ENCODE measurements around the gene GNPTG. TPM values are rescaled to one million over a fixed set of nuclear protein-coding genes. Genes with fewer than 3 reads are reported as not detected.
A peak's percentile ranks its signal among the peaks of the same experiment; 100 is the strongest.

The GNPTG gene
- total RNA-seq, 1 donor from 2014 or later: 58.3 TPM

DNA sequence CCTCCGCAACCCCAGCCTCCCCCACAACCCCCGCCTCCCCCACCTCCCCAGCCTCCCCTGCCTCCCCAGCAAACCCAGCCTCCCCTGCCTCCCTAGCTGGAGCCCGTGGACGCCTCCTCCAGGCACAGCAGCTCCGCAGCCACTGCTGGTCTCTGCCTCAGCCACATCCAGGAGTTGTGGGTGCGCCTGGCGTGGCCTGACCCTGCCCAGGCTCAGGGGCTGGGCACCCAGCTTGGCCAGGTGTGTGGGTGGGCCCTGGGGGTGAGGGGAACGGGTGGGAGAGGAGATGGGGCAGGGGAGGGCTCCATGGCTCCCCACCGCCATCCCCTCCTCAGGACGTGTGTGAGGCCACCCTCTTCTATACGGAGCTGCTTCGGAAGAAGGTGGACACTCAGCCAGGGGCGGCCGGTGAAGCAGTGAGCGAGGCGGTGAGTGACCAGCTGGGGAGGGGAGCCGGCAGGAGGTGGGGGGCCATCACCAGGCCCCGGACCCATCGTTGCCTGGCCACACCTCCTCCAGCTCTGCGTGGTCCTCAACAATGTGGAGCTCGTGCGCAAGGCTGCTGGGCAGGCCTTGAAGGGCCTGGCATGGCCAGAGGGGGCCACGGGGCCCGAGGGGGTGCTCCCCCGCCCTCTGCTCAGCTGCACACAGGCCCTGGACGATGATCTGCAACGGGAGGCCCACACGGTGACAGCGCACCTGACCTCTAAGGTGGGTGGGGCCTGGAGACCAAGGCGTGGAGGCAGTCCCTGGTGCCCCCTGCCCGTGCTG is 5.9 kb upstream of the GNPTG start:
- no peak for ATAC-seq
- no peak for DNase-seq (ENCODE audit: low spot score)

DNA sequence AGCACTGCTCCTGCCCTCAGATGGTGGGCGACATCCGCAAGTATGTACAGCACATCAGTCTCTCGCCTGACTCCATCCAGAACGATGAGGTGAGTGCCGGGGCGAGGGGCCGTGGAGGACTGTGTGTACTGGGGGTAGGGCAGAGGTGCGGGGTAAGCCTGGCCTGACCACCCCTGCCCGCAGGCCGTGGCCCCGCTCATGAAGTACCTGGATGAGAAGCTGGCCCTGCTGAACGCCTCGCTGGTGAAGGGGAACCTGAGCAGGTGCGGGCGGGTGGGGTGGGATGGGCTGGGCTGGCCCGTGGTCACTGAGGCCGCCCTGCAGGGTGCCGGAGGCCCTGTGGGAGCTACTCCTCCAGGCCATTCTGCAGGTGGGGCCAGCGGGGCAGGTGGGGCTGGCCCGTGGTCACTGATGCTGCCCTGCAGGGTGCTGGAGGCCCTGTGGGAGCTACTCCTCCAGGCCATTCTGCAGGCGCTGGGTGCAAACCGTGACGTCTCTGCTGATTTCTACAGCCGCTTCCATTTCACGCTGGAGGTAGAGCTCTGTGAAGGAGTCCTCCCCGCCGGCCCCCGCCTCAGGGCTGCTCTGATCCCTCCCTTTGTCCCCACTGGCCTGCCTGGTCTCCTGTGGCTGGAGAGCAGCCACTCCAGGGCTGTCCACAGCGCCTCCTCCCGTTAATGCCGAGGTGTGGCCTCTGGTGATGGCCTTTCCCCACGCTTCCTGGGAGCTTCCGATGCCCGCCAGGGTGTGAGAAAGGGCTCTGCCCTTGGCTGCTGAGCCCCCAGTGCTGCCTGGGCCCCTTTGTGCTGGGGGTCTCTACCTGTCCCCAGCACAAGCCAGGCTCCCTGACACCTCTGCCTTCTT is 5.1 kb upstream of the GNPTG start:
- DNase-seq (ENCODE audit: low spot score) (no peak), ATAC-seq (no peak)

DNA sequence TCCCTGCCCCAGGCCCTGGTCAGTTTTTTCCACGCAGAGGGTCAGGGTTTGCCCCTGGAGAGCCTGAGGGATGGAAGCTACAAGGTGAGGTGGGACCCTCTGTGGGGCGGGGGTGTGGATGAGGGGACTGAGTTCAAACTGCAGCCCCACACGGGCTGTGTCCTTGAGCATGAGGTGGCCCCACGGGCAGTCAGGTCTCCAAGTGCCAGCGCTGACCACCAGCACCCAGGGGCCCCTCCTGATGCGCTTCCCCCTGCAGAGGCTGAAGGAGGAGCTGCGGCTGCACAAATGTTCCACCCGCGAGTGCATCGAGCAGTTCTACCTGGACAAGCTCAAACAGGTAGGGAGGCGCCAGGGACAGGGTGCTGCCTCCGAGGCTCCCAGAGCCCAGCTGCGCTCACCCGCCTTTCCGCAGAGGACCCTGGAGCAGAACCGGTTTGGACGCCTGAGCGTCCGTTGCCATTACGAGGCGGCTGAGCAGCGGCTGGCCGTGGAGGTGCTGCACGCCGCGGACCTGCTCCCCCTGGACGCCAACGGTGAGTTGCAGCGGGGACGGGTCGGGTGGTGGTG is 4.4 kb upstream of the GNPTG start:
- DNase-seq (ENCODE audit: low spot score) (no peak), ATAC-seq (no peak)

DNA sequence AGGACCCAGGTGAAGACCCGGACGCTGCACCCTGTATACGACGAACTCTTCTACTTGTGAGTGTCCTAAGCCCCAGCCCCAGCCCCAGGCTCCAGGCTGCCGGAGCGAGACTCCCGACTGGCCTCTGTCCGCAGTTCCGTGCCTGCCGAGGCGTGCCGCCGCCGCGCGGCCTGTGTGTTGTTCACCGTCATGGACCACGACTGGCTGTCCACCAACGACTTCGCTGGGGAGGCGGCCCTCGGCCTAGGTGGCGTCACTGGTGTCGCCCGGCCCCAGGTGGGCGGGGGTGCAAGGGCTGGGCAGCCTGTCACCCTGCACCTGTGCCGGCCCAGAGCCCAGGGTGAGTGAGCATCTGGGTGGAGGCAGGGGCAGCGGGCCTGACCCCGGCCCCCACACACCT is 3.8 kb upstream of the GNPTG start:
- no peak for ATAC-seq
- no peak for DNase-seq (ENCODE audit: low spot score)

DNA sequence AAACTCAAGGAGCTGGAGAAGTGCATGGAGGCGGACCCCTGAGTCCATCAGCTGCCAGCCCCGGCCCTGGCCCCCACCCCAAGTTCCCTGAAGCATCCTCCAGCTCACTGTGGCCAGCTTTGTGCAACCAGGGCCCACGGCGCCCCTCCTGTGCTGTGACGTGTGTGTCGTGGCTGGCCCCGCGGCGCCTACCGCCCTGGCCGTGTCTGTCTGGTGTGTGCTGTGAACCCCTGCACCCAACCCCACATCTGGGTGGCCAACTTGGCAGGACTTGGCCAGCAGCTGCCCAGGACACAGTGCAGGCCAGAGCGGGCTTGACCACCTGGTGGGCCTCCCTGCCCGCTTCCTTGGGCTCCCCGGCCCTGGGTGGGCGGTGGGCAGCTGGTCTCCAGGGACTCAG is 3.3 kb upstream of the GNPTG start:
- no peak for DNase-seq (ENCODE audit: low spot score)
- ATAC-seq: no peak

DNA sequence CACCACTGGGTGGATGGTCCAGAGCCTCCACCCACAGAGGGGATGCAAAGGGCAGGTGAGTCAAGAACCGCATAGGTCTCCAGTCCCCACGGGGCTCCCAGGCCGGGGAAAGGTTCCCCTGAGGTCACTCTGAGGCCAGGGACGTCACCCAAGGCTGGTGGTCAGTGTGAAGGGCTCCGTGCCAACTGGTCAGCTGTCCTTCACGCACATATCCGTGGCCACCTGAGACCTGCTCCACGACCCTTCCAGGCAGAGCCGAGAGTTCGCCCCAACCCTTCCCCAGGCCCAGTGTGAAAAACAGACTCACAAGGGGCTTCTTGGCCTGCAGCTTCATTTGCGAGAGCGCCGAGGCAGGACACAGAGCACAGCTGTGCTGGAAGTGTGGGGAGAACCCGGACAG is 2.8 kb upstream of the GNPTG start:
- DNase-seq (ENCODE audit: low spot score) (no peak), ATAC-seq (no peak)

DNA sequence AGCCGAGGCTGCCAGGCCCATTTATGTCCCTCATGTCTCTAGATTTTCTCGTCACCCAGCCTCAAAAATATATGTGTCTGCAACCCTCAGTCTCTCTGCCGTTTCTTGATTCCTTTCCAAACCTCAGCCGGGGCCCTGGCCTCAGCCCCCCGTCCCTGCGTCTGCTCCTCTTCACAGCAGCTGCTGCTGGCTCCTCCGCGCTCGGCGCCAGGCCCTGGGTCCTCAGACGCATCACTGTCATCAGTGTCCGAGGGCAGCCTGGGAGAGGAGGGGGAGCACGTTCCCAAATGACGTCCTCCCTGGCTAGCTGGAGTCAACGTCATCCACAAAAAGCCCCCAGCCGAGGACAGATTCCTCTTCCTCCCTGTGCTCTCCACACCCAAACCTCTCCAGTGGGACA is 2.4 kb upstream of the GNPTG start:
- DNase-seq (ENCODE audit: low spot score): no peak

DNA sequence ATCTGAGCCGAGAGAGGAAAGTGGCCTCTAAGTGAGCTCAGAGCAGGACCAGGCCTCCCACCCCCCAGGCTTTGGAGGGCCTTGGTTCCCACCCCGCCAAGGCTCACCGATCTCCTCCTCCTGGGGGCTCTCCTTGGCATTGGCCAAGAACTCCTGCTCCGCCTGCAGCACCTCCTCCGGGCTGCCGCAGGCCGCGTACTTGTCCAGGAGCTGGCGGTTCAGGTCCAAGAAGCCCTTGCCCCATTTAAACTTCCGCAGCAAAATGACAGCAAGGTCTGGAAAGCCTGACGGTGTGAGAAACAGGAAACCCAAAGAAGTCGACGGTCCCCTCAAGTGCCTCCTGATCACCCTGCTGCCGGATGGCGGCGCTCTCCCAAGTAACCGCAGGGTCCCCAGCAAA is 1.8 kb upstream of the GNPTG start:
- DNase-seq (ENCODE audit: low spot score): no peak
- ATAC-seq: no peak

More for the DNA sequence above, 2.4 kb upstream of the GNPTG start:
- ATAC-seq: no peak

DNA sequence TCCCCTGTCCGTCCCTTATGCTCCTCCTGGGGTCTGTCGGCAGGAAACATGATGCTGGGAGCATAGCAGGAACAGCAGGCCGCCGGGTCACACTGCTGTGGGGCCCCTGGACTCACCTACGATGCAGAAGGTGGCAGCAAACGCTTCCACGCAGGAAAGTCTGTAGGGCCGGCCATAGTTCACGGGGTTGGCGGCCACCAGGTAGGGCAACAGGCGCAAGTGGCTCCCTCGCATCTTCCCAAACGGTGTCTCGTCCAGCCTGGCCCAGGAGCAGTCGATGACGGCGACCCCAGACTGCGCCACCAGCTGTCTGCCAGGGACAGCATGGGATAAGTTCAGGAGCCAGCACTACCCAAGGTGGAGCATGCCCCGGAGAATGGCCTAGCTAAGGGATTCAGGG is 1.0 kb upstream of the GNPTG start:
- no peak for DNase-seq (ENCODE audit: low spot score)
- no peak for ATAC-seq

DNA sequence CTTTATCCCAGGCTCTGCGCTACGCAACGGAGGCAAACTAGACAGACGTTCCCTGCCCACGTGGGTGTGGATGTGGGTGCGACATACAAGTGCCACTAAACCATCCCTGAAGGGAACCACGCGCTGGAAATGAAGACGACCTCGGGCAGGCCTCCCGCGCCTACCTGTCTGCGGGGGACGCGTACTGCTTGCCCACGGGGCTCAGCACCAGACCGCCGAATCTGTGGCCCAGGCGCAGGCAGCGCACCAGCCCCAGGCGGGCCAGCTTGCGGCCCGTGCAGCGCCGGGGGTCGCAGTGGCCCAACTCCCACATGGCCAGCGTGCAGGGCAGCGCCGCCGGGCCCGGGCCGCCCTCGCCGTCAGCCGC is 533 bp upstream of the GNPTG start:
- ATAC-seq (no peak), DNase-seq (ENCODE audit: low spot score) (no peak)

DNA sequence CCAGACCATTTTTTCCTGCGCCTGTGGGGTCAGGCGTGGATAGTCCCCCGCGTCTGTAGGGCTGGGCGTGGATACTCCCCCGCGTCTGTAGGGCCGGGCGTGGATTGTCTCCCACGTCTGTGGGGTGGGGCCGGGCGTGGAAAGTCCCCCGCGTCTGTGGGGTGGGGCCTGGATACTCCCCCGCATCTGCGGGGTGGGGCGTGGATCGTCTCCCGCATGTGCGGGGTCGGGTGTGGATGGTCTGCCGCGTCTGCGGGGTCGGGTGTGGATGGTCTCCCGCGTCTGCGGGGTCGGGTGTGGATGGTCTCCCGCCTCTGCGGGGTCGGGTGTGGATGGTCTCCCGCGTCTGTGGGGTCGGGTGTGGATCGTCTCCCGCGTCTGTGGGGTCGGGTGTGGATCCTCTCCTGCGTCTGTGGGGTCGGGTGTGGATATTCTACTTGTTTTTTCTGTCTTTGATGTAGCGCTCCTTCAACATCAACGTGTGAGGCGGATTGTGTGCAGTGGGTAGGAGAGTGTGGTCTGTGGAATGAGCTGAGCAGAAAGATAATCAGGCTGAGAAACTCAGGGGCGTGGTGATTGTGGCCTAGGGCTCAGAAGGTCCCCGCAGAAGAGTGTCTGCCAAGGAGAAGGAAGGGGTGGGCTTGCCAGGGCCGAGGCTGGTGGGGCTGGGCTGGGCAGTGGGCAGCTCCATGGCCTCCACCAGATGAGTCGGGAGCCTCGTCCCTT is 3.2 kb downstream of the GNPTG start:
- ATAC-seq (no peak), DNase-seq (ENCODE audit: low spot score) (no peak)

DNA sequence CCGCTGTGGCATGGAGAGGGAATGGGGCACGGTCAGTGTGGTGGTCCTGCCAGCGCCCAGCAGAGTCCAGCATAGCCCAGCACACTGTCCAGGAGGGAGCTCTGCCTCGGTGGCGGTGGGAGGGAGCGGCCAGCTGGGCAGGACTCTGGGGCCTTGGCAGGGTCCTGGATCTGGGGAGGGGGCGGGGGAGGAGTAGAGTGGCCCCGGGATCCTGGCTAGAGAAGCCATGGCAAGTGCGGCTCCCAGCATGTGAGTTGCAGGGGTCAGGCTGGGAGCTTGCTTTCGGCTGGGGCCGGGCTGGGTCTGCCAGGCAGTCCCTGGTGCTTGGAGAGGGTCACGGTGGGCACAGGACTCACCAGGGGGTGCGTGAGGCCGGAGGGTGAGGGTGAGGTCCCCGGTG is 3.9 kb downstream of the GNPTG start:
- ATAC-seq: no peak
- DNase-seq (ENCODE audit: low spot score): no peak

DNA sequence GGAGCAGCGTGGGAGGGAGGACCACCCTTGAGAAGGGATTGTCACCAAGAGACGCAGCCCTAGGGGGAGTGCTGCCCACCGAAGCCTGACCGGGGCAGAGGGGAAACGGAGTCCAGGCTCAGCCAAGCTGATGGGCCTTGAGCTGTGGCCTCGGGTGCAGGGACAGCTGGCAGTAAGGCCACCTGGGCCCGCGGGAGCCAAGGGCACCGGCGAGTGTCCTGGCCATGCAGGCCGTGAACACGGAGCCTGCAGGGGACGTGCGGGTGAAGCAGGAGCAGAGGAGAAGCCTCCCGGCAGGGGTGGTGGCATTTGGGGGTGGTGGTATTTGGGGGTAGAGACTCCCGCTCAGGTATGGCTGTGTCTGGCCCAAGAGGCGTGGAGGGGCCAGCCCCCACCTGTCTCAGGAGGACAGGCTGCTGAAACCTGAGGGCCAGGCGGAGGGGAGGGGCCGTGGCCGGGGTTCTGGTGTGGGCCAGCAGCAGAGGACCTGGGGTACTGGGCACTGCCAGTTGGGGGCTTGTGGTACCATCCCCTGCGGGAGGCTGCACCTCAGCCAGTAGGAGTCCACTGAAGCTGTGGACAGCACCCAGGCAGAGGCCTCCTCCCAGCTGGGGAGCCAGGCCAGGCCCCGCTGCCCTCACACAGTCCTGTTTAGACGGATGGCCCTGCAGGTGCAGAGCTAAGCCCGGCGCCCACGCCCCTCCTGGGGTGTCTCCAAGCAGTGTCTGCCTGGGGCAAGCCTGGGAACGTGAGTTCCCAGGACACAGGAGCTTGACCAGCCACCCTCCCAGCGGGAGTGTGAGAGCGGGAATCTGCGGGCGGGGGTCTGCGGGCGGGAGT is 4.5 kb downstream of the GNPTG start:
- ATAC-seq (no peak), DNase-seq (ENCODE audit: low spot score) (no peak)

DNA sequence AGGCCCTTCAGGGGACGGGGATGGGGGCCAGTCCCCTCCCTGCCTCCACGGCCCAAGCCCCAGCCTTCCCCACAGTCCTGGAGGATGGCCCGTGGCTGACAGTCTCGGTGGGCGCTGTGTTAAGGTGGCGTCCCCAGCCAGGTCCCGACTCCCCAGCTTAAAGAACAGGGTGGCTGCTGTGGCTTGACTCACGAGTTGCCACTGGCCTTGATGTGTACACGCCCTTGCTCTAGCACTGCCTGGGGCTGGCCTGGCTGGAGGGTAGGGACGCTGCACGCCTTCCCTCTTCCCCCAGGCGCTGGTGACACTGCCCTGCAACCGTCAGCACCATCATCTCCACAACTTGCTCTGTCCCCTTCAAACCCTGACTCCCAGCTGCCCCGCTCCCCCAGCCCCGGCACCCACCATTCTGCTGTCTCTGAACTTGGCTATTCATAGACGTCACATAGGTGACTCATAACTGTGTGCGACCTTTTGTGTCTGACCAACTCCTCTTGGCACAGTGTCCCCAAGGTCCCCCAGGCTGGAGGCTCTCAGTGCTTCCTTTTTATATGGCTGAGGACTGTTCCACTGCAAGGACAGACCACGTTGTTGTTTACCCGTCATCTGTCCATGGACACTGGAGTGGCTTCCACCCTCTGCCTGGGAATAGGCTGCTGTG is 6.3 kb downstream of the GNPTG start:
- ATAC-seq (no peak), DNase-seq (ENCODE audit: low spot score) (no peak)

DNA sequence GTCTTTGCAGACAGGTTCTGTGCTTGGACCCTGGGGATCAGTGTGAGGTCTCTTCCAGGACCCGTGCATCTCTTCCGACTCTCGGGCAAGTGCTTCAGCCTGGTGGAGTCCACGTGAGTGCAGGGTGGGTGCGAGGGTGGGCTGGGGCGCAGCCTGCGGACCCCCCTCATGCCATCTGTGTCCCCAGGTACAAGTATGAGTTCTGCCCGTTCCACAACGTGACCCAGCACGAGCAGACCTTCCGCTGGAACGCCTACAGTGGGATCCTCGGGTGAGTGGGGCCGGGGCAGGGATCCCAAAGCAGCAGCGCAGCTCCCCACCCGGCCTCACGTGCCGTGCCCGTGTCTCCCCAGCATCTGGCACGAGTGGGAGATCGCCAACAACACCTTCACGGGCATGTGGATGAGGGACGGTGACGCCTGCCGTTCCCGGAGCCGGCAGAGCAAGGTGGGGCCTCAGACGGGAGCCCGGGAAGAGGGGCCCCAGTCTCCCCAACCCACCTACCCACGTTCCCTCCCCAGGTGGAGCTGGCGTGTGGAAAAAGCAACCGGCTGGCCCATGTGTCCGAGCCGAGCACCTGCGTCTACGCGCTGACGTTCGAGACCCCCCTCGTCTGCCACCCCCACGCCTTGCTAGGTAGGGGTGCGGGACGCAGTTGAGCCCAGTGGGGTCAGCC is 10.1 kb downstream of the GNPTG start:
- ATAC-seq (no peak), DNase-seq (ENCODE audit: low spot score) (no peak)

DNA sequence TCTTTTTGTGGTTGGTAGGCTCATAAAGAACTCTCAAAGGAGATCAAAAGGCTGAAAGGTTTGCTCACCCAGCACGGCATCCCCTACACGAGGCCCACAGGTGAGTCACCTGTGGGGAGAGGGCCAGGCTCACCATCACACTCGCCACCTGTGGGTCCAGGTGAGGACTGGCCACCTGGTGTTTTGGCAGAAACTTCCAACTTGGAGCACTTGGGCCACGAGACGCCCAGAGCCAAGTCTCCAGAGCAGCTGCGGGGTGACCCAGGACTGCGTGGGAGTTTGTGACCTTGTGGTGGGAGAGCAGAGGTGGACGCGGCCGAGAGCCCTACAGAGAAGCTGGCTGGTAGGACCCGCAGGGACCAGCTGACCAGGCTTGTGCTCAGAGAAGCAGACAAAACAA is 11.1 kb downstream of the GNPTG start:
- no peak for DNase-seq (ENCODE audit: low spot score)
- ATAC-seq: no peak

DNA sequence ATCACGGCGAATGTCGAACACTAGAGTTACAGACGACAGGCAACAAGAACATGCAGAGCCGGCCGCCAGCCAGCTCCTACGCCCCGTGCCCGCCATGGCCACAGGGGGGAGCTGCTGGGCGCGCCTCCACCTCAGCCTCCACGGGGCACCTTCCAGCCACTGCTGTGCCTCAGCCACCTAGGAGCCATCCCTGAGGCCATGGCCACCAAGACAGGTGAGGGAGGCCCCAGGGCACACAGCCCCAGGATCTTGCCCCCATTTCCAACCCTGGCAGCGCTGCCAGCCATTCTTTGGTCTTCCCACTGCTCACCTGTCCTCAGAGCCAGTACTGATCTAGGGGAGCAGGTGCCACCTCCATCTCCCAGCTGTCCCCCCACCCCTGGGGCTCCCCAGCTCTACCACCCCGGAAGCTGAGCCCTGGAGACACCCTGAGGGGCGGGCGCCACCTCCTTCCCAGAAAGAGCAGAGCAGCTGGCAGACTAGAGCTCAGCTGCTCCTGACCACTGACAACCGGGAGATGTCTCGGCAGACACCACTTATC is 11.8 kb downstream of the GNPTG start:
- no peak for DNase-seq (ENCODE audit: low spot score)
- peak; percentile 94 for ATAC-seq

DNA sequence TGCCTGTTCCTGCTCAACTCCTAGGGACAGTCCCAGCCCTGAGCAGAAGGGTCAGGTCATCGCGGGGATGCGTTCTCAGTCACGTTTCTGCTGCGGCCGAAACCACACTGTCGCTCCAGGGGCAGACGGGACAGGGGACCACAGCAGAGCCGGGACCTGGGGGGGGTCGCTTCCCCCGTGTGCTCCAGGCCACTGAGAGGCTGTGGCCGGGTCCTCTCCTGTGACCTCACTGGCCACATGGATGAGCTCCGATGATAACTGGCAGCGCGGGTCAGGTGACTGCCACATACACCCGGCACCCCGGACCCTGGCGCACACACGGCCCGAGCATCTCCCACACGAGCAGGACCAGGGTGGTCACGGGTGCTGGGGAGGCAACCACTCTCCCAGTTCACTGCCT is 12.8 kb downstream of the GNPTG start:
- DNase-seq (ENCODE audit: low spot score) (no peak), ATAC-seq (no peak)

DNA sequence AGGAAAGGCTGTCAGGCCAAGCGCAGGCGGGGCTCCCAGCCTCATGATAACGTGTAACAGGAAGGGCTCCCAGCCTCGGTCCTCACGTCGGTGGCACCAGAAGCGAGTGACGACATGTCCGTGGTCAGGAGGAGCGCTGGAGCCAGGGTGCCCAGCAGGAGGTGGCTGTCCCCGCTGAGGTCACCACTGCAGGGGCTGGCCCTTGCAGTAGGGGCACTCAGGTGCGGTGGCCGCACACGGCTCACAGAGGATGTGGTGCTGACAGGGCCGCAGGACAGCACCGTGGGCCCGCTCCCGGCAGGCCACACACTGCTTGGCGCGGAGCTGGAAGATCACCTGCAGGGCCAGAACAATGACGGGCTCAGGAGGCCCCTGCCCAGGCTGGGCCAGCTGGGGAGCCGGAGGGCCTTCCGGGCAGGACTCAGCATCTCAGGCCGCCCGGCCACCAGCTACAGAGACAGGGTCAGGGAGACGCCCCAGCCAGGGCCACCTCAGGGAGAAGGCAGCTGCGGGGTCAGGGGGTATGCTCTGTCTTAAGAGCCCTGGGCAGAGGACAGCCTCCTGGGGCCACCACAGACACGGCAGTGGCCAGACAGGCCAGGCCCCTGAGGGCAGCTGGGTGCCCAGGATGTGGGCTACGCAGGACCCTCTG is 14.5 kb downstream of the GNPTG start:
- DNase-seq (ENCODE audit: low spot score) (no peak), ATAC-seq (no peak)

All from left lobe of liver (tissue), 2 donors.